SK-N-MC (cell line): ENCODE data around the gene MAGI2.

Source experiments
- EZH2 ChIP-seq: fragments of 200-600 bp; sonication (generic); IDR thresholded peaks from one replicate; pipeline ENCODE4 v1.6.1; 2017; ENCODE audit warnings: antibody characterized with exemption
- POLR2AphosphoS5 ChIP-seq: IDR thresholded peaks from 2 replicates; pipeline ENCODE4 v1.6.1; 2012; ENCODE audit warnings: mild to moderate bottlenecking, low read depth, low read length, borderline replicate concordance

DNA sequence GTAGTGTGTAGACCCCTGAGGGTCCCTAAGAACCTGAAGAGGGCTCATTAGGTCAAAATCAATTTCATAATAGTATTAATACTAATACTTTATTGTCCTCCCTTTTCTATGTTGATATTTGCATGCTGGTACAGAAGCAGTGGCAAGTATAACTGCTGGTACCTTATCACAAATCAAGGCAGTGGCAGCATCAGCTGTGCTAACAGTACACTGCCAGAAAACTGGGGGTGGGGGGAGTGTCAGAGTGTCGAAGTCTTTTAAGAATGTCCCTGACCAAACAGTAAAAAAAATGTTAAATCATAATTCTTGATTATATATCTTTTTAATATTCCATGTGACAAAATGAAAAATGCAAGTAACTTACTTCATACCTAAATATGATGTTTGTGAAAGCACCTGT lies 716.9 kb downstream of the MAGI2 start:
- TF ChIP-seq POLR2AphosphoS5, result no peak
- no peak for TF ChIP-seq EZH2
